T-helper 1 cell treated with Interleukin-12 subunit alpha and Interleukin-12 subunit beta and Interleukin-4 antibody, amounts not matched to agents 30 μg/mL and 1 μg/mL, for 36 hours (primary cell): ENCODE data around the gene CRACDL.

Source experiments
- H3K27ac Mint-ChIP-seq: one replicate; pipeline ENCODE4 v1.8.0; 2021; ENCODE audit warnings: mild to moderate bottlenecking, mixed read lengths
- H3K27me3 Mint-ChIP-seq: one replicate; pipeline ENCODE4 v1.8.0; 2021; ENCODE audit warnings: low read depth, mixed read lengths
- H3K36me3 Mint-ChIP-seq: one replicate; pipeline ENCODE4 v1.8.0; 2021; ENCODE audit warnings: low read depth, mixed read lengths
- H3K4me1 Mint-ChIP-seq: one replicate; pipeline ENCODE4 v1.8.0; 2021; ENCODE audit warnings: low read depth, mixed read lengths
- H3K4me3 Mint-ChIP-seq: one replicate; pipeline ENCODE4 v1.8.0; 2021; ENCODE audit warnings: mild to moderate bottlenecking, moderate library complexity, mixed read lengths
- H3K9me3 Mint-ChIP-seq: one replicate; pipeline ENCODE4 v1.8.0; 2021; ENCODE audit warnings: mixed read lengths

The CRACDL gene

GRCh38 chr2:98801921-98802321 lies 134.1 kb downstream of the CRACDL start:
- Mint-ChIP-seq H3K27ac (no peak overlapping the region), H3K36me3 (no peaks in the 10 kb centered on the region), H3K27me3 (peaks cover 12% of the 10 kb centered on the region), H3K9me3 (no peaks in the 10 kb centered on the region), H3K4me3 (no peak overlapping the region), H3K4me1 (peaks cover 5% of the 10 kb centered on the region)

GRCh38 chr2:98801286-98801685 lies 134.7 kb downstream of the CRACDL start:
- Mint-ChIP-seq H3K27ac (no peak overlapping the region), H3K27me3 (peaks cover 12% of the 10 kb centered on the region), H3K4me1 (peaks cover 2% of the 10 kb centered on the region), H3K9me3 (no peaks in the 10 kb centered on the region), H3K4me3 (no peak overlapping the region), H3K36me3 (no peaks in the 10 kb centered on the region)

- peaks cover 12% of the 10 kb centered on the region for H3K27me3 Mint-ChIP-seq
- no peak overlapping the region for H3K27ac Mint-ChIP-seq
- H3K9me3 Mint-ChIP-seq = no peaks in the 10 kb centered on the region
- H3K4me3 Mint-ChIP-seq = no peak overlapping the region
- peaks cover 2% of the 10 kb centered on the region for H3K4me1 Mint-ChIP-seq
- H3K36me3 Mint-ChIP-seq = no peaks in the 10 kb centered on the region
Measured at GRCh38 chr2:98800330-98801064, 135.5 kb downstream of the CRACDL start.

- Mint-ChIP-seq H3K36me3 (no peaks in the 10 kb centered on the region), H3K27ac (no peak overlapping the region), H3K9me3 (no peaks in the 10 kb centered on the region), H3K4me3 (no peak overlapping the region), H3K27me3 (peaks cover 12% of the 10 kb centered on the region), H3K4me1 (no peaks in the 10 kb centered on the region)
Measured at GRCh38 chr2:98799375-98800329, 136.4 kb downstream of the CRACDL start.

GRCh38 chr2:98796775-98797544 lies 139.1 kb downstream of the CRACDL start:
- Mint-ChIP-seq H3K4me1 (peaks cover 3% of the 10 kb centered on the region), H3K4me3 (no peak overlapping the region), H3K9me3 (no peaks in the 10 kb centered on the region)

GRCh38 chr2:98795891-98796676 lies 139.9 kb downstream of the CRACDL start:
- H3K36me3 Mint-ChIP-seq = peaks cover 2% of the 10 kb centered on the region
- no peak overlapping the region for H3K4me3 Mint-ChIP-seq
- H3K4me1 Mint-ChIP-seq = peaks cover 3% of the 10 kb centered on the region
- H3K27me3 Mint-ChIP-seq = peaks cover 12% of the 10 kb centered on the region
- H3K9me3 Mint-ChIP-seq = no peaks in the 10 kb centered on the region
- no peak overlapping the region for H3K27ac Mint-ChIP-seq

More at GRCh38 chr2:98796775-98797544, 139.1 kb downstream of the CRACDL start:
- Mint-ChIP-seq H3K36me3 (peaks cover 2% of the 10 kb centered on the region), H3K27me3 (peaks cover 12% of the 10 kb centered on the region), H3K27ac (no peak overlapping the region)

GRCh38 chr2:98793897-98794830 lies 141.9 kb downstream of the CRACDL start:
- Mint-ChIP-seq H3K36me3 (peaks cover 2% of the 10 kb centered on the region), H3K4me1 (peaks cover 8% of the 10 kb centered on the region), H3K27me3 (peaks cover 9% of the 10 kb centered on the region), H3K9me3 (no peaks in the 10 kb centered on the region), H3K27ac (no peak overlapping the region), H3K4me3 (no peak overlapping the region)

- Mint-ChIP-seq H3K27me3 (peaks cover 9% of the 10 kb centered on the region), H3K27ac (no peak overlapping the region), H3K9me3 (no peaks in the 10 kb centered on the region), H3K4me3 (no peak overlapping the region), H3K4me1 (peaks cover 8% of the 10 kb centered on the region), H3K36me3 (peaks cover 2% of the 10 kb centered on the region)
Measured at GRCh38 chr2:98793275-98793674, 142.8 kb downstream of the CRACDL start.

GRCh38 chr2:98790221-98790620 lies 145.8 kb downstream of the CRACDL start:
- Mint-ChIP-seq H3K4me1 (peaks cover 8% of the 10 kb centered on the region), H3K27me3 (peaks cover 9% of the 10 kb centered on the region), H3K4me3 (no peak overlapping the region), H3K36me3 (peaks cover 2% of the 10 kb centered on the region), H3K9me3 (no peaks in the 10 kb centered on the region), H3K27ac (no peak overlapping the region)

- Mint-ChIP-seq H3K4me1 (peaks cover 5% of the 10 kb centered on the region), H3K4me3 (no peak overlapping the region), H3K27ac (no peak overlapping the region), H3K27me3 (peaks cover 9% of the 10 kb centered on the region), H3K9me3 (no peaks in the 10 kb centered on the region), H3K36me3 (no peaks in the 10 kb centered on the region)
Measured at GRCh38 chr2:98787700-98788099, 148.3 kb downstream of the CRACDL start.

- Mint-ChIP-seq H3K27me3 (peaks cover 16% of the 10 kb centered on the region), H3K9me3 (peaks cover 15% of the 10 kb centered on the region), H3K4me1 (peaks cover 5% of the 10 kb centered on the region), H3K36me3 (peaks cover 9% of the 10 kb centered on the region), H3K4me3 (no peak overlapping the region), H3K27ac (no peak overlapping the region)
Measured at GRCh38 chr2:98786179-98786578, 149.8 kb downstream of the CRACDL start.

GRCh38 chr2:98782570-98782969 lies 153.5 kb downstream of the CRACDL start:
- Mint-ChIP-seq H3K4me1 (no peaks in the 10 kb centered on the region), H3K36me3 (peaks cover 10% of the 10 kb centered on the region), H3K9me3 (peaks cover 15% of the 10 kb centered on the region), H3K4me3 (no peak overlapping the region), H3K27me3 (peaks cover 7% of the 10 kb centered on the region), H3K27ac (no peak overlapping the region)

GRCh38 chr2:98781822-98782221 lies 154.2 kb downstream of the CRACDL start:
- H3K27ac Mint-ChIP-seq = no peak overlapping the region
- H3K27me3 Mint-ChIP-seq = peaks cover 7% of the 10 kb centered on the region
- H3K9me3 Mint-ChIP-seq = peaks cover 15% of the 10 kb centered on the region
- peaks cover 11% of the 10 kb centered on the region for H3K36me3 Mint-ChIP-seq
- H3K4me3 Mint-ChIP-seq = no peak overlapping the region
- peaks cover 3% of the 10 kb centered on the region for H3K4me1 Mint-ChIP-seq
